Measurements from ENCODE around the gene NUP50.

The NUP50 gene

DNA sequence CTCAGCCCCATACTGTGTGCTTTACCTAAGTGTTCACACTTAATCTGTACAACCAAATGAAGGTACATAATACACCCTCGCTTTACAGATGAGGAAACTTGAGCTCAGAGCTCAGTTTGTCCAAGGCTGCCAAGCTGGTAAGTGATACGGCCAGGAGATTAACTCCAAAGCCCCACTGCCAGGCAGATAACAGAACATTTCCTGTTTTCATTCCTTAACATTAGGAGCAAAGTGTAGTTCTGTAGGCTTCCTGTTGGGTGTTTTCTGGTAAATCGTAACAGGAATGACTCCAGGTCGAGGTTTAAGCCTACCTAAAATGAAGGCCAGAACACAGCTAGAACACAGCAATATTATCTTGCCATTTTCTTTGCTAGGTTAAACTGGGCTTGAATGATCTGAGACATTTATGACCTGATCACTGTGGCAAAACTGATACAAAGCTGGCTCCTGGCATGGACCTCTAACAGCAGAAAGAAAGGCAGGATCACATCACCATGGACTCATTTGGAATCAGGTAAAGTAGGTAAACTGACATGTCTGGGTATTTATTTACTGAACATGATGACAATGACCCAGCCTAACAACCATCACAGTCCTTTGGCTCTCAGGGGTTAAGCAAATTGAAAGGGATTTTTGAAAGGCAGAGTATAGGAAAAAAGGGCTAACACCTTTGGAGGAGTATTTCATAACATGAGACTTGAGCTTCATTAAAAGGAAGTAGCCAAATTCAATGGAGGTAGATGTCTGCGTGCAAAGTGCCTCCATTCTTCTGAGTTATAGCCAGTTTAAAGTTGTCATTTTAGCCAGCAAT is 3.9 kb upstream of the NUP50 start:
- no peak; the same call in 1 of the 2 replicates for TF ChIP-seq CTCF (conservative IDR thresholded peaks at IDR 0.05)
- TF ChIP-seq ZFX (IDR thresholded peaks at IDR 0.05) = no peak
- peak overlapping the region; percentile 21; the same call in 1 of the 2 replicates for H3K27ac ChIP-seq

- H3K27ac ChIP-seq = peak overlapping the region; percentile 97
- TF ChIP-seq ZFX (IDR thresholded peaks at IDR 0.05) = no peak
- no peak for TF ChIP-seq CTCF (conservative IDR thresholded peaks at IDR 0.05)
Observed at GRCh38 chr22:45162531-45162930, 1.2 kb upstream of the NUP50 start.

DNA sequence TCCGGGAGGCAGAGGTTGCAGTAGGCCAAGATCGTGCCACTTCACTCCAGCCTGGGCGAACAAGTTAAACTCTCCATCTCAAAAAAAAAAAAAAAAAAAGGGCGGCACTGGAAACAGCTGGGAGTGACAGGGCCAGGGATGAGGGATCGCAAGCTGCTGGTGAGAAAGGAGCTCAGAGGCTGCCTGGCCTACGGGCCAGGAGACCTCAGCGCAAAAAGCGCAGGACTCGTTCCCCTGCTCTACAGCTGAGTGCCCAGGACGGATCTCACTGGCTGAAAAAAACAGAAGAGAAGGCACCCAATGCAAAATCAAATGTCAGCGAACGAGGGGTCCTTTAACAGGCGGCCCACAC is 650 bp upstream of the NUP50 start:
- TF ChIP-seq CTCF (conservative IDR thresholded peaks at IDR 0.05) (no peak), ZFX (IDR thresholded peaks at IDR 0.05) (no peak; the same call in 1 of the 2 replicates)
- peak overlapping the region; percentile 97 for H3K27ac ChIP-seq

DNA sequence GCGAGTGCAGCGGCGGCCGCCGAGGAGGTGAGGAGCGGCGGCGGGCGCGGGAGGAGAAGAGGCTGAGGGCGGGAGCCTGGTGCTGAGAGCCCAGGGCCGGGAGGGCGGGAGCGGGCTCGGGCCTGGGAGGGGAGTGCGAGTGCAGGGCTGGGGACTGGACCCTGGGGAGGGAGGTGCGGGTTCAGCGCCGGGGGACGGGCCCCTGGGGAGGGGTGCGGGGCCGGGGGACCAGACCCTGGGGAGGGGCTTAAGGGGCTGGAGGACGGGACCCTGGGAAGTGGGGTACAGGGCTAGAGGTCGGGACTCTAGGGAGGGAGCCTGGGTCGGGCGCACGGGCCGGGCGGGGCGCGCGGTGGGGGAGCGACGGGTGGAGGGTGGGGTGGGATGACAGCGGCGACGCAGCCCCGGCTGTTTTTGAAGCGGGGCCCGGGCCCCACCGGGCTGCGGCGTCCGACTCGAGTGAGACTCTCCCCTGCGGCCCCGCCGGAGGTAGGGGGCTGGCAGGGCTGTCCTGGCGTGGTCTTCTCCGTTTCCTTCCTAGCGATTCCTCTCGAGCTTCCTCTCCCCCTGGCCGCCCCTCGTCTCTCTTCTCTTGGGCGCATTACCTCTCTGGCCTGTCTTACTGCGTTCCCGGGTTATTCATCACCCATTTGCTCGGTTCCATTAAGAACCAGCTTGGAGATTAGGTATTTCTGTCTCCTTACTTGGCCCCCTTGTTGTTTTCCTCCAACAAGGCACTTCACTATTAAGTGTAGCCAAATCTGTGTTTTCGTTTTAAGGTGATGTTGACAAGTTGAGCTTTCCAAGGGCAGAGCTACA is 754 bp downstream of the NUP50 start:
- H3K27ac ChIP-seq = peak overlapping the region; percentile 97
- TF ChIP-seq CTCF (conservative IDR thresholded peaks at IDR 0.05) (no peak), ZFX (IDR thresholded peaks at IDR 0.05) (peak; percentile 32; the same call in 1 of the 2 replicates)

DNA sequence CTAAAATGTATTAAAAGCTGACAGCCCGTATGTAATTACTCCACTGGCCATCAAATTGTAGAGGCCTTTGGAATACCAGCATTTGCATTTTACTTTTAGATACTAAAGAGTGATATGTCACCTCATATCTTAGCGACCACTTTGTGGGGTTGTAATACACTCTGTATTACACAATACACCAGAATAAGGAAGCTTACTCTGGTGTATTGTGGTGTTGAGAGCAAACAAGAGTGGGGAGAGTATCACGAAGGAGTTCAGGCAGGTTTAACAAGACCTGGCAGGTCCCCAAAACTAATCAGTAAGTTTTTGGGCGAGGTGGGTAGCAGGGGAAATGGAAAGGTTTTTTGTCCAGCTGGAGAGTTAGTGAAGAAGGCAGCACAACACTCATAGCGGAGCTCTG is 3.2 kb downstream of the NUP50 start:
- H3K27ac ChIP-seq = no peak overlapping the region
- TF ChIP-seq CTCF (conservative IDR thresholded peaks at IDR 0.05) (no peak), ZFX (IDR thresholded peaks at IDR 0.05) (no peak)

GRCh38 chr22:45169591-45170466 is 6.1 kb downstream of the NUP50 start:
- TF ChIP-seq CTCF (conservative IDR thresholded peaks at IDR 0.05) = no peak
- no peak for TF ChIP-seq ZFX (IDR thresholded peaks at IDR 0.05)

More at GRCh38 chr22:45169591-45170466, 6.1 kb downstream of the NUP50 start:
- H3K27ac ChIP-seq = no peak overlapping the region
